Upper lobe of left lung (tissue), 4 donors: ENCODE data around the gene SMTNL2.

ENCODE experiments used
- POLR2A ChIP-seq, 4 donors: fragments of 450-650 bp; IDR thresholded peaks; one replicate each; pipeline ENCODE4 v1.5.1; 2016 to 2017; ENCODE audit warnings: antibody characterized with exemption in 4 of 4, mild to moderate bottlenecking in 2 of 4
- POLR2AphosphoS5 ChIP-seq, 2 donors: sonication (generic); formaldehyde crosslinking; IDR thresholded peaks; one replicate each; pipeline ENCODE4 v1.5.1; 2017; ENCODE audit warnings: antibody characterized with exemption in 2 of 2
- TF ChIP-seq, protein P1 (sequence below), 6 experiments: fragments of 450-650 bp in 4 of 6; fragments of 200-600 bp in 2 of 6; sonication (generic) in 2 of 6; IDR thresholded peaks; one replicate each; pipeline ENCODE4 v1.5.1; 2016 to 2019; ENCODE audit warnings: antibody characterized with exemption in 6 of 6

DNA sequence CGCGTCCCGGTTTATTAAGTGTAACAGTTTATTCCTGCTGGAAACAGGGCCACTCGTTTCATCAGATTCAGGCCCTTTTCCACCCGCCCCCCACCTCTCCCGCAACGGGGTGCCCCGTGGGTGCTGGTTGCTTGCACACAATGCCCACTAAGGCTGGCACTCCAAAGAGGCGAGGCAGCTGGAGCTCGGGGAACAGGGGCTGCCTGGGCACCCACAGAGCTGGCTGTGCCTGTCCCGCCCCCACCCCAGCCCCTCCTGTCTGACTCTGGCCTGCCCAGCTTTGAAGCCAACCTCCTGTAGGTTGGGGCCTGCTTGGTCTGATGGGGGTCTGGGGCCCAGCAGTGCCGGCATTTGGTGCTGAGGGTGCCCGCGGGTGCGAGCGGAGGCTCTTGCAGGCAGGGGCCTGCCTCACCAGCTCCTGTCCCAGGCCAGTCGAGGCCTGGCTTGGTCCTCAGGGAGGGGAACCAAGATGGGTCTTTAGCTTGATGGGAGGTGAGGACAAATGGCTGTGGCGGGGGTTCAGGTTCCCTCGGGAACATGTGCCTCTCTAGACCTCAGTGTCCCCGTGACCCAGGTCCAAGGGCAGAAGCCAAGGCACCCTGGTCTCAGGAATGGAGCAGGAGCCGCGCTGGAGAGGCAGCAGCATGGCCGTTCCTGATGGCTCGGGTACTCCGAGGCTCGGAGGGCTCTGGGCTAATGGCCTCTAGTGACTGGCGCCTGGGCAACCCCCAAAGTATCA, 49.2 kb upstream of the SMTNL2 start:
- TF ChIP-seq, protein P1, sequence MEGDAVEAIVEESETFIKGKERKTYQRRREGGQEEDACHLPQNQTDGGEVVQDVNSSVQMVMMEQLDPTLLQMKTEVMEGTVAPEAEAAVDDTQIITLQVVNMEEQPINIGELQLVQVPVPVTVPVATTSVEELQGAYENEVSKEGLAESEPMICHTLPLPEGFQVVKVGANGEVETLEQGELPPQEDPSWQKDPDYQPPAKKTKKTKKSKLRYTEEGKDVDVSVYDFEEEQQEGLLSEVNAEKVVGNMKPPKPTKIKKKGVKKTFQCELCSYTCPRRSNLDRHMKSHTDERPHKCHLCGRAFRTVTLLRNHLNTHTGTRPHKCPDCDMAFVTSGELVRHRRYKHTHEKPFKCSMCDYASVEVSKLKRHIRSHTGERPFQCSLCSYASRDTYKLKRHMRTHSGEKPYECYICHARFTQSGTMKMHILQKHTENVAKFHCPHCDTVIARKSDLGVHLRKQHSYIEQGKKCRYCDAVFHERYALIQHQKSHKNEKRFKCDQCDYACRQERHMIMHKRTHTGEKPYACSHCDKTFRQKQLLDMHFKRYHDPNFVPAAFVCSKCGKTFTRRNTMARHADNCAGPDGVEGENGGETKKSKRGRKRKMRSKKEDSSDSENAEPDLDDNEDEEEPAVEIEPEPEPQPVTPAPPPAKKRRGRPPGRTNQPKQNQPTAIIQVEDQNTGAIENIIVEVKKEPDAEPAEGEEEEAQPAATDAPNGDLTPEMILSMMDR (IDR thresholded peaks at IDR 0.05) = no peak
- TF ChIP-seq POLR2A (IDR thresholded peaks at IDR 0.05) (no peak), POLR2AphosphoS5 (IDR thresholded peaks at IDR 0.05) (no peak)
